Central memory CD8-positive, alpha-beta T cell (primary cell): Measurements from ENCODE around the gene APOBEC3B.
"Not testable (repeated sequence)": the region's sequence is repeated elsewhere in the genome, so short reads cannot be mapped to it uniquely, and the experiment has no call there.

Source experiments
- ATAC-seq: fragments of 150-1000 bp; cut with Tn5 transposase; replicated peaks from 2 replicates; pipeline ENCODE4 v1.10.0; 2022; ENCODE audit warnings: mild to moderate bottlenecking, moderate FRiP score, moderate number of reproducible peaks; ENCODE audit not compliant: poor library complexity, severe bottlenecking; ENCODE audit errors: extremely low read depth
- DNase-seq, 2 donors: peaks; one replicate each; pipeline ENCODE4 v3.0.0; 2021; ENCODE audit warnings: low spot score in 2 of 2
- H3K27ac Mint-ChIP-seq: one replicate; pipeline ENCODE4 v1.8.0; 2022; ENCODE audit warnings: low read depth, mild to moderate bottlenecking, moderate library complexity, mixed read lengths
- H3K27me3 Mint-ChIP-seq: one replicate; pipeline ENCODE4 v1.8.0; 2022; ENCODE audit warnings: mixed read lengths
- H3K36me3 Mint-ChIP-seq: one replicate; pipeline ENCODE4 v1.8.0; 2022; ENCODE audit warnings: mild to moderate bottlenecking, moderate library complexity, mixed read lengths; ENCODE audit not compliant: insufficient read depth
- H3K4me1 Mint-ChIP-seq: one replicate; pipeline ENCODE4 v1.8.0; 2022; ENCODE audit warnings: mixed read lengths
- H3K4me3 Mint-ChIP-seq: one replicate; pipeline ENCODE4 v1.8.0; 2022; ENCODE audit warnings: mild to moderate bottlenecking, moderate library complexity, mixed read lengths
- H3K9me3 Mint-ChIP-seq: one replicate; pipeline ENCODE4 v1.8.0; 2022; ENCODE audit warnings: mixed read lengths

APOBEC3B gene

GRCh38 chr22:38974826-38975175 is 7.3 kb upstream of the APOBEC3B start:
- Mint-ChIP-seq H3K27me3 (peaks cover 15% of the 10 kb centered on the region), H3K36me3 (no peaks in the 10 kb centered on the region), H3K9me3 (no peaks in the 10 kb centered on the region), H3K27ac (no peak overlapping the region), H3K4me1 (no peaks in the 10 kb centered on the region), H3K4me3 (no peak overlapping the region)
- DNase-seq (no peak), ATAC-seq (no peak)

- DNase-seq, H3K36me3 Mint-ChIP-seq, ATAC-seq, H3K27ac Mint-ChIP-seq, H3K27me3 Mint-ChIP-seq, H3K4me3 Mint-ChIP-seq, H3K9me3 Mint-ChIP-seq: not testable (repeated sequence)
- H3K4me1 Mint-ChIP-seq, result peaks cover 11% of the 10 kb centered on the region
Observed at GRCh38 chr22:38977289-38977688, 4.9 kb upstream of the APOBEC3B start.

- not testable (repeated sequence) for H3K4me3 Mint-ChIP-seq, H3K27ac Mint-ChIP-seq, DNase-seq, H3K9me3 Mint-ChIP-seq, H3K27me3 Mint-ChIP-seq, H3K36me3 Mint-ChIP-seq, ATAC-seq
- peaks cover 26% of the 10 kb centered on the region for H3K4me1 Mint-ChIP-seq
Observed at GRCh38 chr22:38980587-38980986, 1.6 kb upstream of the APOBEC3B start.

- H3K9me3 Mint-ChIP-seq, result peaks cover 4% of the 10 kb centered on the region
- H3K27me3 Mint-ChIP-seq, result no peaks in the 10 kb centered on the region
- ATAC-seq (no peak), DNase-seq (no peak)
- no peak overlapping the region for H3K27ac Mint-ChIP-seq
- peak overlapping the region; percentile 80 for H3K4me3 Mint-ChIP-seq
- H3K4me1 Mint-ChIP-seq, result peaks cover 30% of the 10 kb centered on the region
- peaks cover 2% of the 10 kb centered on the region for H3K36me3 Mint-ChIP-seq
Observed at GRCh38 chr22:38981005-38981991, 849 bp upstream of the APOBEC3B start.

- Mint-ChIP-seq H3K27ac (no peak overlapping the region), H3K36me3 (peaks cover 3% of the 10 kb centered on the region), H3K9me3 (peaks cover 4% of the 10 kb centered on the region), H3K4me1 (peaks cover 43% of the 10 kb centered on the region), H3K27me3 (no peaks in the 10 kb centered on the region), H3K4me3 (no peak overlapping the region)
- no peak for ATAC-seq
- no peak for DNase-seq
Observed at GRCh38 chr22:38984224-38984623, 2.1 kb downstream of the APOBEC3B start.

GRCh38 chr22:38984784-38985757 is 2.9 kb downstream of the APOBEC3B start:
- not testable (repeated sequence) for H3K36me3 Mint-ChIP-seq, H3K27me3 Mint-ChIP-seq, H3K9me3 Mint-ChIP-seq
- H3K4me3 Mint-ChIP-seq, result peak overlapping the region; percentile 29
- ATAC-seq, result peak; percentile 78
- H3K27ac Mint-ChIP-seq, result peak overlapping the region; percentile 86
- DNase-seq, result peak; percentile 38 to 69
- H3K4me1 Mint-ChIP-seq, result peaks cover 50% of the 10 kb centered on the region

GRCh38 chr22:38986629-38987028 is 4.5 kb downstream of the APOBEC3B start:
- H3K4me3 Mint-ChIP-seq, result no peak overlapping the region
- H3K36me3 Mint-ChIP-seq, result peaks cover 3% of the 10 kb centered on the region
- peak overlapping the region; percentile 51 for H3K27ac Mint-ChIP-seq
- ATAC-seq, result no peak
- peaks cover 4% of the 10 kb centered on the region for H3K9me3 Mint-ChIP-seq
- H3K4me1 Mint-ChIP-seq, result peaks cover 50% of the 10 kb centered on the region
- no peaks in the 10 kb centered on the region for H3K27me3 Mint-ChIP-seq
- no peak for DNase-seq

GRCh38 chr22:38987171-38987895 is 5.2 kb downstream of the APOBEC3B start:
- no peak overlapping the region for H3K4me3 Mint-ChIP-seq
- no peak overlapping the region for H3K27ac Mint-ChIP-seq
- peaks cover 4% of the 10 kb centered on the region for H3K9me3 Mint-ChIP-seq
- ATAC-seq, result no peak
- no peaks in the 10 kb centered on the region for H3K27me3 Mint-ChIP-seq
- peaks cover 43% of the 10 kb centered on the region for H3K4me1 Mint-ChIP-seq
- no peak for DNase-seq
- peaks cover 5% of the 10 kb centered on the region for H3K36me3 Mint-ChIP-seq

- no peak for DNase-seq
- peaks cover 38% of the 10 kb centered on the region for H3K4me1 Mint-ChIP-seq
- no peak overlapping the region for H3K4me3 Mint-ChIP-seq
- H3K9me3 Mint-ChIP-seq, result no peaks in the 10 kb centered on the region
- no peak for ATAC-seq
- peaks cover 5% of the 10 kb centered on the region for H3K36me3 Mint-ChIP-seq
- peak overlapping the region; percentile 35 for H3K27ac Mint-ChIP-seq
- H3K27me3 Mint-ChIP-seq, result peaks cover 16% of the 10 kb centered on the region
Observed at GRCh38 chr22:38989466-38989865, 7.3 kb downstream of the APOBEC3B start.

GRCh38 chr22:38992871-38993371 is 10.8 kb downstream of the APOBEC3B start:
- not testable (repeated sequence) for H3K9me3 Mint-ChIP-seq, H3K27ac Mint-ChIP-seq, H3K36me3 Mint-ChIP-seq, ATAC-seq, DNase-seq, H3K4me3 Mint-ChIP-seq
- Mint-ChIP-seq H3K27me3 (peaks cover 45% of the 10 kb centered on the region), H3K4me1 (peaks cover 24% of the 10 kb centered on the region)

GRCh38 chr22:38996105-38996504 is 14.0 kb downstream of the APOBEC3B start:
- Mint-ChIP-seq H3K27ac (no peak overlapping the region), H3K36me3 (peaks cover 2% of the 10 kb centered on the region), H3K9me3 (no peaks in the 10 kb centered on the region), H3K4me1 (no peaks in the 10 kb centered on the region), H3K27me3 (peaks cover 50% of the 10 kb centered on the region), H3K4me3 (no peak overlapping the region)
- ATAC-seq (no peak), DNase-seq (no peak)

GRCh38 chr22:38997518-38997917 is 15.4 kb downstream of the APOBEC3B start:
- DNase-seq (no peak), ATAC-seq (no peak)
- Mint-ChIP-seq H3K27ac (no peak overlapping the region), H3K36me3 (no peaks in the 10 kb centered on the region), H3K27me3 (peaks cover 50% of the 10 kb centered on the region), H3K9me3 (no peaks in the 10 kb centered on the region), H3K4me1 (no peaks in the 10 kb centered on the region), H3K4me3 (no peak overlapping the region)
